Uterus (tissue), 4 donors: Measurements from ENCODE around the gene CDH6. TPM values are rescaled to one million over a fixed set of nuclear protein-coding genes. Genes with fewer than 3 reads are reported as not detected.

Experiments used
- DNase-seq, 2 donors: peaks; one replicate each; pipeline ENCODE4 v3.0.0-alpha.2; 2019 to 2020
- H3K27ac ChIP-seq, 2 donors: fragments of 200-600 bp; sonication (generic); 1 replicate in 1 of 2; 2 replicates in 1 of 2; pipeline ENCODE4 v1.5.1; 2016 to 2018
- H3K27me3 ChIP-seq, 2 donors: fragments of 200-600 bp; sonication (generic); one replicate each; pipeline ENCODE4 v1.5.1; 2018 to 2019; ENCODE audit warnings: control low read depth in 1 of 2
- H3K36me3 ChIP-seq, 2 donors: fragments of 200-600 bp; sonication (generic); one replicate each; pipeline ENCODE4 v1.5.1; 2019; ENCODE audit warnings: control low read depth in 1 of 2
- H3K4me1 ChIP-seq, 2 donors: fragments of 200-600 bp; sonication (generic); one replicate each; pipeline ENCODE4 v1.5.1; 2018 to 2019; ENCODE audit warnings: control low read depth in 1 of 2
- H3K4me3 ChIP-seq, 2 donors: fragments of 200-600 bp; sonication (generic); 1 replicate in 1 of 2; 2 replicates in 1 of 2; pipeline ENCODE4 v1.5.1; 2018 to 2019; ENCODE audit warnings: mild to moderate bottlenecking in 1 of 2
- H3K9me3 ChIP-seq, 2 donors: fragments of 200-600 bp; sonication (generic); one replicate each; pipeline ENCODE4 v1.5.1; 2019; ENCODE audit warnings: control low read depth in 1 of 2
- POLR2A ChIP-seq, 2 donors: fragments of 450-650 bp; IDR thresholded peaks; one replicate each; pipeline ENCODE4 v1.6.1; 2016; ENCODE audit warnings: antibody characterized with exemption in 2 of 2, mild to moderate bottlenecking in 1 of 2, moderate library complexity in 1 of 2
- intact Hi-C: fragments of 100-400 bp; cut with DNase I; formaldehyde crosslinking; loops from one replicate; pipeline ENCODE4 v1.15.1; 2023; ENCODE audit warnings: low total_unique reads
- total RNA-seq, 4 donors: library from RNA; depleted of rRNA in 3 of 4; stranded (reverse); fragments of >200 nt in 3 of 4; gene quantifications; one replicate each; pipeline versions ENCODE4 v1.1.0 to v1.2.4, GENCODE V29; 2014 to 2023
- TF ChIP-seq, protein P1 (sequence below), 4 experiments: fragments of 200-600 bp in 2 of 4; fragments of 450-650 bp in 2 of 4; sonication (generic) in 2 of 4; IDR thresholded peaks; one replicate each; pipeline ENCODE4 v1.5.1; 2016 to 2019; ENCODE audit warnings: antibody characterized with exemption in 4 of 4, mild to moderate bottlenecking in 2 of 4, moderate library complexity in 1 of 4
- donor health status: DM: yes; HTN: yes; CAD: no.

Gene CDH6
- total RNA-seq, 4 donors from 2014 or later, result 2.1 to 23.4 (median 7.0) TPM

DNA sequence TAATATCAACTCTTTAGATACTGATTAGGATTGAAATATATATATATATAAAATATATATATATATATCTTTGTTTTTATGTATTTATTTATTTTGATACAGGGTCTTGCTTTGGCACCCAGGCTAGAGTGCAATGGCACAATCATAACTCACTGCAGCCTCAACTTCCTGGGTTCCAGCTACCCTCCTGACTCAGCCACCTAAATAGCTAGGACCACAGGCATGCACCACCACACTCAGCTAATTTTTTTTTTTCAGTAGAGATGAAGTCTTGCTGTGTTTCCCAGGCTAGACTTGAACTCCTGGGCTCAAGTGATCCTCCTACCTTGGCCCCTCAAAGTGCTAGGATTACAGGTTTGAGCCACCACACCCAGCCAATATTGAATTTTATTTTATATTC is 20.6 kb upstream of the CDH6 start:
- DNase-seq, result no peak
- Histone ChIP-seq H3K27me3 (no peaks in the 10 kb centered on the region), H3K27ac (no peak overlapping the region), H3K4me1 (no peaks in the 10 kb centered on the region), H3K9me3 (no peaks in the 10 kb centered on the region), H3K36me3 (no peaks in the 10 kb centered on the region), H3K4me3 (no peak overlapping the region)
- no peak for TF ChIP-seq POLR2A (IDR thresholded peaks at IDR 0.05)
- TF ChIP-seq, protein P1, sequence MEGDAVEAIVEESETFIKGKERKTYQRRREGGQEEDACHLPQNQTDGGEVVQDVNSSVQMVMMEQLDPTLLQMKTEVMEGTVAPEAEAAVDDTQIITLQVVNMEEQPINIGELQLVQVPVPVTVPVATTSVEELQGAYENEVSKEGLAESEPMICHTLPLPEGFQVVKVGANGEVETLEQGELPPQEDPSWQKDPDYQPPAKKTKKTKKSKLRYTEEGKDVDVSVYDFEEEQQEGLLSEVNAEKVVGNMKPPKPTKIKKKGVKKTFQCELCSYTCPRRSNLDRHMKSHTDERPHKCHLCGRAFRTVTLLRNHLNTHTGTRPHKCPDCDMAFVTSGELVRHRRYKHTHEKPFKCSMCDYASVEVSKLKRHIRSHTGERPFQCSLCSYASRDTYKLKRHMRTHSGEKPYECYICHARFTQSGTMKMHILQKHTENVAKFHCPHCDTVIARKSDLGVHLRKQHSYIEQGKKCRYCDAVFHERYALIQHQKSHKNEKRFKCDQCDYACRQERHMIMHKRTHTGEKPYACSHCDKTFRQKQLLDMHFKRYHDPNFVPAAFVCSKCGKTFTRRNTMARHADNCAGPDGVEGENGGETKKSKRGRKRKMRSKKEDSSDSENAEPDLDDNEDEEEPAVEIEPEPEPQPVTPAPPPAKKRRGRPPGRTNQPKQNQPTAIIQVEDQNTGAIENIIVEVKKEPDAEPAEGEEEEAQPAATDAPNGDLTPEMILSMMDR (IDR thresholded peaks at IDR 0.05), result no peak
- intact Hi-C loops, result no loop called here

DNA sequence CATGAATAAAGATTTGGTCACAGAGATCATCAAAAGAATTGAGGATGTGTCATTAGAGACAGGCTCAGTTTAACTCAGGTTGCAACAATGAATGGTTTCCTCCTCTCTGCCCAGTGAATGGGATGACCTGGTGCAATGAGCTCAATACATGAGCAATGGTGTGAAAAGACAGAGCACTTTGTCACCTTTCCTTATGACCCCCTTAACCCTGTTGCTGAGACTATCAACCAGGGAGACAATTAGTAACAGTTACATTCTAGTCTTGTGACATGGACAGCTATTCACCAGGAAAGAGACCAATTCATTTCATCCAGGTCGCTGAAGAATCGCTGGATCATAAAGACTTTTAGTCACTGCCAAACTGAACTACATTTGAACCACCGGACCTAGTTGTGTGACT is 19.9 kb upstream of the CDH6 start:
- H3K36me3 ChIP-seq, result no peaks in the 10 kb centered on the region
- intact Hi-C loops, result no loop called here
- TF ChIP-seq, protein P1 (IDR thresholded peaks at IDR 0.05), result no peak
- no peak for TF ChIP-seq POLR2A (IDR thresholded peaks at IDR 0.05)

DNA sequence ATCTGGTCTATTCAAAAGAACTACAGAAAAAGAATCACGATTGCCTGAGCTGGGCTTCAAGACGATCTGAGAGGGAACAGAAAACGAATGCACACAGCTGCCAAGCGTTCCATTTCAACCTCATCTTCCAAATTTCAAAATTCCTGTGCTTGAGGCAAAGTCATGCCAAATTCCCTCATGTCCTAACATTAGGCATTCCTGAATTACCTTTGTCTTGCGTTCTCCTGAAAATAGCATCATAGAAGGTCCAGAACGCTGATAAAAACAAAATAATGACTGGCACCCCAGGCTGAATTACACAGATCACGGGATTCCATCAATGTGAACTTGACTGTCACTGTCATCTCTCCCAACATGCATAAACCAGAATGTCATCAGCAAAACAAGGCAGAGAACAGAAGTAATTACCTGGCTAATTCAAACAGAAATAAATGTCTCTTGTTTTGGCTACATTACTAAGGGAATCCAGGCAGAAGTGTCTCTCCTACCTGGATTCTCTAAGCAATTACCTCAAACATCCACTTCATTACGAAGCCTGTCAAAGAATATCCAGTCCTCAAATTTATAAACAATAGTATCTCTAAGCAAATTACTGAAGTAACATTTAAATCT is 12.0 kb upstream of the CDH6 start:
- DNase-seq, result no peak
- Histone ChIP-seq H3K27me3 (no peaks in the 10 kb centered on the region), H3K36me3 (no peaks in the 10 kb centered on the region), H3K4me1 (no peaks in the 10 kb centered on the region), H3K9me3 (no peaks in the 10 kb centered on the region), H3K4me3 (no peak overlapping the region), H3K27ac (no peak overlapping the region)
- TF ChIP-seq, protein P1 (IDR thresholded peaks at IDR 0.05), result no peak
- TF ChIP-seq POLR2A (IDR thresholded peaks at IDR 0.05), result no peak
- intact Hi-C loops, result no loop called here

More for the DNA sequence above, 19.9 kb upstream of the CDH6 start:
- Histone ChIP-seq H3K4me3 (no peak overlapping the region), H3K4me1 (no peaks in the 10 kb centered on the region), H3K27me3 (no peaks in the 10 kb centered on the region), H3K27ac (no peak overlapping the region), H3K9me3 (no peaks in the 10 kb centered on the region)
- DNase-seq, result no peak

DNA sequence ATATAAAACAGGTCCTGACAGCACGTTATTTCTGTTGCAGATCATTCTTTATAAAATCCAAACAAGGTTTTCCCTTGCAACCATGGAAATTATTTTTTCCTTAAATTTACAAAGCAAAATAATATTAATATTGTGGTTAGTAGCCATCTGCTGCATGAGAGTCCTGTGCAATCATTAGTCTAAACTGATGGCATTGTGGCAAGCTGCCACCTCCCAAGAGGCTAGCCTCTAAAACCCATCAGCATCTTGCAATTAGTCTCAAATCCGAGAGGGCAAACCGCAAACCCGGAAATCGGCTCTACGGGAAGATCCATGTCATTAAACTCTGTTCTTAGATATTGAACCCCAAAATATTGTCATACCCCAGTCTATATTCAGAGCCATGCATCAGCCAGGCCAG is 11.3 kb upstream of the CDH6 start:
- no peaks in the 10 kb centered on the region for H3K9me3 ChIP-seq
- TF ChIP-seq POLR2A (IDR thresholded peaks at IDR 0.05), result no peak
- no peaks in the 10 kb centered on the region for H3K4me1 ChIP-seq
- H3K4me3 ChIP-seq, result no peak overlapping the region
- no peaks in the 10 kb centered on the region for H3K27me3 ChIP-seq
- no peaks in the 10 kb centered on the region for H3K36me3 ChIP-seq
- no peak for DNase-seq
- H3K27ac ChIP-seq, result no peak overlapping the region
- intact Hi-C loops, result no loop called here

DNA sequence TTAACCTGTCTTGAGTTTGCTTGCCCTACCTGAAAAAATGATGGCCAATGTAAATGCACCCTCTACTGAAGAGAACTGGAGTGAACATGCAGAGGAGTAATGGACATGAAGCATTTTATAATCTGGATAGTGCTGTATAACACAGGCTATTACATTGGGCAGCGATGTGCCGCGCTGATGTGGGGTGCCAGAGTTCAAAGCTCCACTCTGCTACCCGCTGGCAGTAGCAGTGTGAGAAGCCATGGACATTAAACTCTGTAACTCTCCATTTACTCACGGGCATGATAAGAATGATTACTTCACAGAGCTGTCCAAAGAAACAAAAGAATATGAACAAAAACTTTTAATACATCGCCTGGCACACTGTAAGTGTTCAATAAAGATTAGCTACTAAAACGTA is 7.5 kb upstream of the CDH6 start:
- no peaks in the 10 kb centered on the region for H3K9me3 ChIP-seq
- intact Hi-C loops, result no loop called here
- H3K4me3 ChIP-seq, result no peak overlapping the region
- TF ChIP-seq, protein P1 (IDR thresholded peaks at IDR 0.05), result no peak
- no peak for TF ChIP-seq POLR2A (IDR thresholded peaks at IDR 0.05)
- H3K27ac ChIP-seq, result no peak overlapping the region
- no peak for DNase-seq
- no peaks in the 10 kb centered on the region for H3K27me3 ChIP-seq
- no peaks in the 10 kb centered on the region for H3K36me3 ChIP-seq
- H3K4me1 ChIP-seq, result no peaks in the 10 kb centered on the region
